ENCODE results near the gene IGSF10. TPM values are rescaled to one million over a fixed set of nuclear protein-coding genes. Genes with fewer than 3 reads are reported as not detected.

The IGSF10 gene
- total and polyA plus RNA-seq, 8 donors: 0.19 to 0.69 (median 0.34) TPM

DNA sequence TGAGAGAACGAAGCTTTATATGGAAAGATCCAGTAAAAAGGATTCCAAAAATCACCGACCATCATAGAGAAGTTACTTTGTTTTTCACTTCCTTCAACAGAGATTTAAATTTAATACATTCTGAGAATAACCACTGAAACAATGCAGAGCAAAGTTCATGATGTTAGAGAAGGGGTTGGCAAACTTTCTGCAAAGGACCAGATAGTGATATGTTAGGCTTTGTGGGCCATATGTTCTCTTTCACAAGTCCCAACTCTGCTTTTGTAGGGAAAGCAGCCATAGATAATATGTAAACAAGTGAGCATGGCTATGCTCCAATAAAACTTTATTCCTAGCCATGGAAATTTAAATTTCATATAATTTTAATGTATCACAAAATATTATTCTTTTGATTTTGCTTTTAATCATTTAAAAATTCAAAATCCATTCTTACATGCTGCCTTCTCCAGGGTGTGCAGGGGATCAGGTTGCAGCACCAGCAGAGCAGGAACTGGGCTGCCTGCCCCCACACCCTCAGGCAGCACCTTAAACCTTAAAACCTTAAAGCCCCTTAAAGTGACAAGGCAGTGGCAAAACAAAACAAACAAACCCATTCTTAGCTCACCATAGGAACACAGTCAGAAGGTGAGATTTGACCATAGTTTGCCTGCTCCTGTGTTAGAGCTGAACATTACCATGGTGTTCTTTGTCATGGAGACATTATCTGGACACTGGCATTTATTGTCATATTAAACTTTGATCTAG is 16.9 kb upstream of the IGSF10 start:
- no peak for DNase-seq
- TF ChIP-seq, protein P1, sequence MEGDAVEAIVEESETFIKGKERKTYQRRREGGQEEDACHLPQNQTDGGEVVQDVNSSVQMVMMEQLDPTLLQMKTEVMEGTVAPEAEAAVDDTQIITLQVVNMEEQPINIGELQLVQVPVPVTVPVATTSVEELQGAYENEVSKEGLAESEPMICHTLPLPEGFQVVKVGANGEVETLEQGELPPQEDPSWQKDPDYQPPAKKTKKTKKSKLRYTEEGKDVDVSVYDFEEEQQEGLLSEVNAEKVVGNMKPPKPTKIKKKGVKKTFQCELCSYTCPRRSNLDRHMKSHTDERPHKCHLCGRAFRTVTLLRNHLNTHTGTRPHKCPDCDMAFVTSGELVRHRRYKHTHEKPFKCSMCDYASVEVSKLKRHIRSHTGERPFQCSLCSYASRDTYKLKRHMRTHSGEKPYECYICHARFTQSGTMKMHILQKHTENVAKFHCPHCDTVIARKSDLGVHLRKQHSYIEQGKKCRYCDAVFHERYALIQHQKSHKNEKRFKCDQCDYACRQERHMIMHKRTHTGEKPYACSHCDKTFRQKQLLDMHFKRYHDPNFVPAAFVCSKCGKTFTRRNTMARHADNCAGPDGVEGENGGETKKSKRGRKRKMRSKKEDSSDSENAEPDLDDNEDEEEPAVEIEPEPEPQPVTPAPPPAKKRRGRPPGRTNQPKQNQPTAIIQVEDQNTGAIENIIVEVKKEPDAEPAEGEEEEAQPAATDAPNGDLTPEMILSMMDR (IDR thresholded peaks at IDR 0.05): no peak
- H3K9me3 ChIP-seq: no peaks in the 10 kb centered on the region
- H3K4me3 ChIP-seq: no peak overlapping the region
- 91 to 92% methylated on average over 2 of the region's 2 CpGs for WGBS, 2 donors
- no peak for FAIRE-seq
- intact Hi-C loops (cut with DNase I): no loop called here
- no peaks in the 10 kb centered on the region for H3K4me1 ChIP-seq
- H3K27me3 ChIP-seq: no peaks in the 10 kb centered on the region
- no peaks in the 10 kb centered on the region for H3K36me3 ChIP-seq
- H3K27ac ChIP-seq: no peak overlapping the region
- ATAC-seq: no peak

DNA sequence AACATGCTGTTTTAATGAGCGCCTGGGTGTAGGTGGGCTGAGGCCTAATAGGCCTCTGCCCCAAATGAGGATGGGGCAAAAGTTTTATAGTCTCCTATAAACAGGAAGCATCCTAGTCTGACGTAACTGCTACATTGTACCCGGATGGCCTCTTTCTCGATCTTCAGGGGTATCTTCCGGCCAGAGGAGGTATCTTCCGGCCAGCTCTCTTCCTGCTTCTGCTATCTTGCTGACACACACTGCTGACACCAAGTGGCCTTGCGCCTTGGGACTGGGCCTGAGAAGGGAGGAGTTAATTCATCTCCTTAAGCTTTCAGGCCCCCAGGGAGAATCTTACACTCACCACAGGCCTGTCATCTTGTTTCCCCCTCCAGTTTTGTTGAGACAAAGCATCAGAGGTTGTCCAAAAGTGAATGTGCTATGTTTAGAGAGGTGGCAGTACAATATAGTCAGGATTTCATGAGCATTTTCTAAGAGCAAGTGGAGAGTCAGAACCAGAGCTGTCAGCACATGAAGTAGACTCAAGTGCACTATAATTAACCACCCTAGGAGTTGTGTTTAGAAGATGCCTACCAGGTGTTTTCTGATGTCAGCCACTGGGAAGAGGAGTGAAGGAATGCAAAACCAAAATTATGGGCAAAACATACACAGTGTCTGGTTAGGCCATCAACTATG is 15.6 kb upstream of the IGSF10 start:
- Histone ChIP-seq H3K4me1 (no peaks in the 10 kb centered on the region), H3K27me3 (no peaks in the 10 kb centered on the region), H3K27ac (no peak overlapping the region), H3K9me3 (no peaks in the 10 kb centered on the region), H3K36me3 (no peaks in the 10 kb centered on the region), H3K4me3 (no peak overlapping the region)
- 90 to 97% methylated on average over 7 of the region's 7 CpGs for WGBS, 2 donors
- TF ChIP-seq, protein P1 (IDR thresholded peaks at IDR 0.05): no peak
- ATAC-seq (no peak), FAIRE-seq (no peak), DNase-seq (no peak)
- intact Hi-C loops (cut with DNase I): no loop called here

DNA sequence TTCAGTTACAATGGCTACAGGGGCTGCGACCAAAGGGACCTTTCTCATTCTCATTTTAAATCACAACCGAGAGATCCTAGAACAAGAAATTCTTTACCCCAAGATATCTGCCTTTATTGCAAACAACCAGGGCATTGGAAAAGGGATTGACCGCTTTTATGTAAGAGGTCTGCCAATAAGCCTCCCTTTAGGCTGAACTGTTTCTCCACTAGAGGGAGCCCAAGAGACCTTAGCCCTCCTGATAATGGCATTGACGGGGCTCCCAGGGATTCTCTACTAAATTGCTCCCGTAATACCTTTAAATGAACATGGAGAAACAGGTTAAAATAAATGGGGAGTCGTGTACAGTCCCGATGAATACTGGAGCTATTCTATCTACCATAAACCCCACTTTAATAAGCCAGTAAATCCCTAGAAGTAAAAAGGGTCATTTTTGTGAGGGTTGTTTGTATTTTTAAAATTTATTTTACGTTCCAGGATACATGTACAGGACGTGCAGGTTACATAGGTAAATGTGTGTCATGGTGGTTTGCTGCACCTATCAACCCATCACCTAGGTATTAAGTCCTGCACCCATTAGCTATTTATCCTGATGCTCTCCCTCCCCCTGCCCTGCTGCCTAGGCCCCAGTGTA is 7.5 kb upstream of the IGSF10 start:
- Histone ChIP-seq H3K4me1 (no peaks in the 10 kb centered on the region), H3K36me3 (no peaks in the 10 kb centered on the region), H3K4me3 (no peak overlapping the region), H3K27ac (no peak overlapping the region), H3K9me3 (no peaks in the 10 kb centered on the region), H3K27me3 (no peaks in the 10 kb centered on the region)
- DNase-seq (peak in 3 of 6 donors; percentile 39 to 54 (median 47)), ATAC-seq (peak; percentile 90 to 98 (median 94)), FAIRE-seq (no peak)
- intact Hi-C loops (cut with DNase I): no loop called here
- WGBS, 2 donors: 29 to 35% methylated on average over 9 of the region's 9 CpGs
- TF ChIP-seq, protein P1 (IDR thresholded peaks at IDR 0.05): peak; percentile 76 to 90 (median 85)

- H3K27me3 ChIP-seq: no peaks in the 10 kb centered on the region
- H3K4me1 ChIP-seq: no peaks in the 10 kb centered on the region
- no peaks in the 10 kb centered on the region for H3K9me3 ChIP-seq
- FAIRE-seq (no peak), ATAC-seq (no peak), DNase-seq (no peak)
- no peak overlapping the region for H3K27ac ChIP-seq
- TF ChIP-seq, protein P1 (IDR thresholded peaks at IDR 0.05): no peak
- intact Hi-C loops (cut with DNase I): no loop called here
- 79 to 94% methylated on average over 1 of the region's 1 CpG for WGBS, 2 donors
- no peak overlapping the region for H3K4me3 ChIP-seq
- H3K36me3 ChIP-seq: no peaks in the 10 kb centered on the region
Measured at GRCh38 chr3:151467069-151467468, 6.2 kb upstream of the IGSF10 start.
